Activated T-cell treated with anti-CD3 and anti-CD28 coated beads for 48 hours (primary cell): ENCODE data around the gene UGT1A10.

Experiments used
- DNase-seq: peaks from one replicate; pipeline ENCODE4 v3.0.0-alpha.2; 2020; ENCODE audit warnings: low read depth

Gene UGT1A10

GRCh38 chr2:233803994-233804393, 167.7 kb downstream of the UGT1A10 start:
- DNase-seq, result no peak

- no peak for DNase-seq
These were observed 171.1 kb downstream of the UGT1A10 start for GRCh38 chr2:233807215-233807865.

- no peak for DNase-seq
These were observed 172.0 kb downstream of the UGT1A10 start for GRCh38 chr2:233807966-233808935.

GRCh38 chr2:233810385-233810784, 174.1 kb downstream of the UGT1A10 start:
- no peak for DNase-seq

- DNase-seq, result no peak
These were observed 174.8 kb downstream of the UGT1A10 start for GRCh38 chr2:233811087-233811486.

- no peak for DNase-seq
These were observed 175.5 kb downstream of the UGT1A10 start for GRCh38 chr2:233811732-233812131.

GRCh38 chr2:233813236-233814055, 177.2 kb downstream of the UGT1A10 start:
- DNase-seq, result no peak

- DNase-seq, result no peak
These were observed 178.0 kb downstream of the UGT1A10 start for GRCh38 chr2:233814056-233814835.

GRCh38 chr2:233815861-233816260, 179.6 kb downstream of the UGT1A10 start:
- no peak for DNase-seq

- DNase-seq, result no peak
These were observed 180.1 kb downstream of the UGT1A10 start for GRCh38 chr2:233816334-233816733.

GRCh38 chr2:233816771-233817170, 180.5 kb downstream of the UGT1A10 start:
- DNase-seq, result no peak

GRCh38 chr2:233817361-233817911, 181.2 kb downstream of the UGT1A10 start:
- no peak for DNase-seq

GRCh38 chr2:233817995-233818638, 181.9 kb downstream of the UGT1A10 start:
- no peak for DNase-seq

- no peak for DNase-seq
These were observed 182.7 kb downstream of the UGT1A10 start for GRCh38 chr2:233818639-233819621.

- no peak for DNase-seq
These were observed 183.9 kb downstream of the UGT1A10 start for GRCh38 chr2:233819884-233820773.

- no peak for DNase-seq
These were observed 184.5 kb downstream of the UGT1A10 start for GRCh38 chr2:233820774-233821105.

- DNase-seq, result no peak
These were observed 184.9 kb downstream of the UGT1A10 start for GRCh38 chr2:233821196-233821595.

GRCh38 chr2:233821709-233822100, 185.5 kb downstream of the UGT1A10 start:
- no peak for DNase-seq
